ENCODE measurements around the gene ASXL2. TPM values are rescaled to one million over a fixed set of nuclear protein-coding genes. Genes with fewer than 3 reads are reported as not detected.

The ASXL2 gene
- total RNA-seq, 2 donors from 2014 or later, result 28.6 to 32.7 TPM

GRCh38 chr2:25894135-25894830 is 16.0 kb upstream of the ASXL2 start:
- H3K36me3 ChIP-seq, result no peaks in the 10 kb centered on the region
- H3K4me1 ChIP-seq, result no peaks in the 10 kb centered on the region
- intact Hi-C loops (cut with DNase I), result no loop called here
- H3K9ac ChIP-seq (ENCODE audit: low read depth in 2 of 2, low read length in 2 of 2), result no peak overlapping the region
- H3K9me3 ChIP-seq, result no peaks in the 10 kb centered on the region
- DNase-seq, result peak; percentile 54
- no peak overlapping the region for H3K27ac ChIP-seq
- no peak for TF ChIP-seq CTCF (IDR thresholded peaks at IDR 0.05)
- H3K4me3 ChIP-seq, result no peak overlapping the region
- no peaks in the 10 kb centered on the region for H3K27me3 ChIP-seq

- Histone ChIP-seq H3K36me3 (no peaks in the 10 kb centered on the region), H3K4me1 (no peaks in the 10 kb centered on the region), H3K27me3 (no peaks in the 10 kb centered on the region), H3K27ac (no peak overlapping the region), H3K9ac (ENCODE audit: low read depth in 2 of 2, low read length in 2 of 2) (no peak overlapping the region), H3K9me3 (no peaks in the 10 kb centered on the region), H3K4me3 (no peak overlapping the region)
- TF ChIP-seq CTCF (IDR thresholded peaks at IDR 0.05), result no peak
- no peak for DNase-seq
- intact Hi-C loops (cut with DNase I), result no loop called here
These were observed 13.4 kb upstream of the ASXL2 start for GRCh38 chr2:25891672-25892071.

GRCh38 chr2:25887624-25888242 is 9.4 kb upstream of the ASXL2 start:
- no peaks in the 10 kb centered on the region for H3K9me3 ChIP-seq
- H3K27ac ChIP-seq, result no peak overlapping the region
- H3K4me1 ChIP-seq, result no peaks in the 10 kb centered on the region
- H3K4me3 ChIP-seq, result no peak overlapping the region
- H3K27me3 ChIP-seq, result no peaks in the 10 kb centered on the region
- no peak for TF ChIP-seq CTCF (IDR thresholded peaks at IDR 0.05)
- DNase-seq, result no peak
- H3K36me3 ChIP-seq, result no peaks in the 10 kb centered on the region
- no peak overlapping the region for H3K9ac ChIP-seq (ENCODE audit: low read depth in 2 of 2, low read length in 2 of 2)
- intact Hi-C loops (cut with DNase I), result no loop called here

- Histone ChIP-seq H3K9me3 (no peaks in the 10 kb centered on the region), H3K4me1 (no peaks in the 10 kb centered on the region), H3K4me3 (no peak overlapping the region), H3K27ac (no peak overlapping the region), H3K36me3 (no peaks in the 10 kb centered on the region), H3K9ac (ENCODE audit: low read depth in 2 of 2, low read length in 2 of 2) (no peak overlapping the region), H3K27me3 (no peaks in the 10 kb centered on the region)
- no peak for DNase-seq
- intact Hi-C loops (cut with DNase I), result no loop called here
- TF ChIP-seq CTCF (IDR thresholded peaks at IDR 0.05), result no peak
These were observed 7.6 kb upstream of the ASXL2 start for GRCh38 chr2:25885933-25886332.

GRCh38 chr2:25881764-25882163 is 3.5 kb upstream of the ASXL2 start:
- DNase-seq, result no peak
- no peak overlapping the region for H3K9ac ChIP-seq (ENCODE audit: low read depth in 2 of 2, low read length in 2 of 2)
- intact Hi-C loops (cut with DNase I), result no loop called here
- no peaks in the 10 kb centered on the region for H3K27me3 ChIP-seq
- TF ChIP-seq CTCF (IDR thresholded peaks at IDR 0.05), result no peak
- H3K36me3 ChIP-seq, result no peaks in the 10 kb centered on the region
- H3K4me1 ChIP-seq, result peaks cover 3% of the 10 kb centered on the region
- no peak overlapping the region for H3K27ac ChIP-seq
- H3K9me3 ChIP-seq, result no peaks in the 10 kb centered on the region
- H3K4me3 ChIP-seq, result no peak overlapping the region

Measured in colonic mucosa (tissue), 4 donors.